Activated naive CD4-positive, alpha-beta T cell treated with anti-CD3 and anti-CD28 coated beads for 36 hours (primary cell): ENCODE measurements around the gene RALBP1. TPM values are rescaled to one million over a fixed set of nuclear protein-coding genes. Genes with fewer than 3 reads are reported as not detected.

Source experiments
- total RNA-seq, 2 experiments: library from RNA; stranded (reverse); gene quantifications; one replicate each; pipeline ENCODE4 v1.2.3, GENCODE V29; 2021

Gene RALBP1
- total RNA-seq, 2 experiments from 2014 or later, result 46.9 to 51.1 TPM

Other genes with a start within 250 kb of the RALBP1 start
- gene TWSG1, start 140.7 kb upstream of the RALBP1 start, total RNA-seq, result 1 to 10 TPM; 4.9 to 5.6 TPM
- gene PPP4R1, start 139.0 kb downstream of the RALBP1 start, total RNA-seq, result 10 to 100 TPM; 23.0 to 23.6 TPM
- under 1 TPM; 0.38 to 0.89 TPM for gene RAB31, start 232.8 kb downstream of the RALBP1 start, total RNA-seq